Progenitor cell of endocrine pancreas (in vitro differentiated cells): Measurements from ENCODE around the gene DPT. TPM values are rescaled to one million over a fixed set of nuclear protein-coding genes. Genes with fewer than 3 reads are reported as not detected.
A peak's percentile ranks its signal among the peaks of the same experiment; 100 is the strongest.

Experiments
- DNase-seq: peaks from one replicate; pipeline ENCODE4 v3.0.0; 2021; ENCODE audit warnings: low spot score; ENCODE audit not compliant: unreplicated experiment
- H3K27ac Mint-ChIP-seq: 2 replicates; pipeline ENCODE4 v1.8.0; 2021; ENCODE audit warnings: mild to moderate bottlenecking, moderate library complexity, mixed read lengths
- H3K27me3 Mint-ChIP-seq: 2 replicates; pipeline ENCODE4 v1.8.0; 2021; ENCODE audit warnings: mixed read lengths
- H3K36me3 Mint-ChIP-seq: 2 replicates; pipeline ENCODE4 v1.8.0; 2022; ENCODE audit warnings: mixed read lengths; ENCODE audit not compliant: insufficient read depth
- H3K4me1 Mint-ChIP-seq: 2 replicates; pipeline ENCODE4 v1.8.0; 2021; ENCODE audit warnings: low read depth, mixed read lengths
- H3K4me3 Mint-ChIP-seq: 2 replicates; pipeline ENCODE4 v1.8.0; 2021; ENCODE audit warnings: low read depth, mild to moderate bottlenecking, moderate library complexity, mixed read lengths
- H3K9me3 Mint-ChIP-seq: 2 replicates; pipeline ENCODE4 v1.8.0; 2021; ENCODE audit warnings: low read depth, mixed read lengths
- CTCF ChIP-seq: fragments of 200-600 bp; sonication (generic); IDR thresholded peaks from one replicate; pipeline ENCODE4 v1.5.0; 2021; ENCODE audit warnings: antibody characterized with exemption, mild to moderate bottlenecking; ENCODE audit not compliant: unreplicated experiment
- total RNA-seq: library from RNA; stranded (reverse); gene quantifications from 2 replicates; pipeline ENCODE4 v1.2.1, GENCODE V29; 2021

The DPT gene
- total RNA-seq, 1 donor from 2014 or later, result not detected

DNA sequence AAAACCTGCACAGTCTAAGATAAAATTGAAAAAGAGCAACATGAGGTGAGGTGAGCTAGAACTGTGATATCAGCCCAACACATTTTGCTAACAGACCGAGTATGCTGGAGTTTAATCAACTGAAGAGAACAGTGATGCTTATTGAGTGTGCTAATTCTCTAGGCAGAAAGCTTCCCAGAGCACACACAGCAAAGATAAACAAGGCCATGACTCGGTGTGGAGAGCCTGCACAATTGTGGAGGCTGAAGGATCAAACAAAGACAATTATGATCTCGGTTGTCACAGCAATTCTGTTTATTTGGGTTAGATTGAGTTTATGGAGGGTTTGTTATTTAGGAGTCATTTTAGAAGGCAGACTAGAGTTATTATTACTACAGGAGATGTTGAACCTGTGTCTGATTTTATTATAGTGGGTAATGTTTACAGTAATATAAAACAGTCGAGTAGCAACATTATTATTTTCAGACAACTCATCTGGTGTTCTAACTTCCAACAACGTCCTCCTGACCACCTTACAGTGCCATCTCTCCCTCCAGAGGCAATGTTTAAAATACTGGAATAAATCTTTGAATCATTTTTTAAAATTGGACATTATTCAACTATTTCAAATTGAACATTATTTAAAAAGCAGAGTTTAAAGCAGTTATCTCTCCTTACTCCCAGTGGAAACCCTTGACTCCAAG is 40.2 kb downstream of the DPT start:
- Mint-ChIP-seq H3K36me3 (no peaks in the 10 kb centered on the region), H3K4me3 (no peak overlapping the region), H3K4me1 (peaks cover 23% of the 10 kb centered on the region), H3K9me3 (no peaks in the 10 kb centered on the region), H3K27me3 (no peaks in the 10 kb centered on the region), H3K27ac (no peak overlapping the region)
- DNase-seq, result no peak
- TF ChIP-seq CTCF, result no peak

DNA sequence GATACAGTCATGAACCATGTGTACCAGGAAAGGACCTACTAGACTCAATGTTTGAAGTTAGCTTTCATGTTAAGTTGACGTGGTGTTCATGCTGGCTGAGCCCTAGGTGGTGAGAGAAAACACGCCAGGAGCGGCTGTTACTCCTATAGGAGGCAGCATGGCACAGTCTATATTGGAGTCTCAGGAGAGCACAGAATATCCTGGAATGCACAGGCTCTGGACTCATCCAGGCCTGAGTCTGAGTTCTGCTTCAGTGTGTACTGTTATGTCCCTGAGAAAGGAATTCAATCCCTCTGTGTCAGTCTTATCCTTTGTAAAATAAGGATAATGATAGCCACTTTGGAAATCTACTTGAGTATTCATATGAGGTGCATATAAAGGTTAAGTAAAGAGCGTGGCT is 41.2 kb downstream of the DPT start:
- H3K36me3 Mint-ChIP-seq, result no peaks in the 10 kb centered on the region
- no peak overlapping the region for H3K27ac Mint-ChIP-seq
- no peak overlapping the region for H3K4me3 Mint-ChIP-seq
- DNase-seq, result no peak
- peaks cover 14% of the 10 kb centered on the region for H3K4me1 Mint-ChIP-seq
- peak; percentile 29 for TF ChIP-seq CTCF
- H3K9me3 Mint-ChIP-seq, result peaks cover 3% of the 10 kb centered on the region
- no peaks in the 10 kb centered on the region for H3K27me3 Mint-ChIP-seq

- TF ChIP-seq CTCF, result no peak
- peaks cover 14% of the 10 kb centered on the region for H3K4me1 Mint-ChIP-seq
- peaks cover 10% of the 10 kb centered on the region for H3K9me3 Mint-ChIP-seq
- DNase-seq, result no peak
- no peak overlapping the region for H3K4me3 Mint-ChIP-seq
- H3K27me3 Mint-ChIP-seq, result no peaks in the 10 kb centered on the region
- H3K36me3 Mint-ChIP-seq, result peaks cover 2% of the 10 kb centered on the region
- H3K27ac Mint-ChIP-seq, result no peak overlapping the region
Observed at GRCh38 chr1:168686666-168687065, 42.3 kb downstream of the DPT start.

- H3K4me3 Mint-ChIP-seq, result no peak overlapping the region
- no peaks in the 10 kb centered on the region for H3K27me3 Mint-ChIP-seq
- H3K4me1 Mint-ChIP-seq, result peaks cover 5% of the 10 kb centered on the region
- no peak for TF ChIP-seq CTCF
- H3K9me3 Mint-ChIP-seq, result peaks cover 21% of the 10 kb centered on the region
- peaks cover 2% of the 10 kb centered on the region for H3K36me3 Mint-ChIP-seq
- DNase-seq, result no peak
- no peak overlapping the region for H3K27ac Mint-ChIP-seq
Observed at GRCh38 chr1:168683871-168684270, 45.1 kb downstream of the DPT start.

- Mint-ChIP-seq H3K27me3 (no peaks in the 10 kb centered on the region), H3K4me3 (no peak overlapping the region), H3K9me3 (peaks cover 12% of the 10 kb centered on the region), H3K4me1 (no peaks in the 10 kb centered on the region), H3K27ac (no peak overlapping the region), H3K36me3 (peaks cover under 1% of the 10 kb centered on the region)
- DNase-seq, result no peak
- TF ChIP-seq CTCF, result no peak
Observed at GRCh38 chr1:168676861-168677260, 52.1 kb downstream of the DPT start.
